HG03135 (cell line): Measurements from ENCODE around the gene NKX2-8.

Experiments
- ATAC-seq: cut with Tn5 transposase; IDR thresholded peaks from one replicate; pipeline ENCODE4 v1.9.1; 2021; ENCODE audit warnings: mild to moderate bottlenecking, moderate library complexity; ENCODE audit not compliant: unreplicated experiment

Gene NKX2-8

GRCh38 chr14:36582011-36582873, at the start of gene NKX2-8:
TSS of gene NKX2-8 (minus strand) at chr14:36582614. CDS start at chr14:36582389, 225 bp downstream.
- ATAC-seq, result no peak

GRCh38 chr14:36627981-36628380, 45.6 kb upstream of the NKX2-8 start:
- ATAC-seq, result no peak

- ATAC-seq, result no peak
Observed at GRCh38 chr14:36626151-36626550, 43.7 kb upstream of the NKX2-8 start.

- ATAC-seq, result no peak
Observed at GRCh38 chr14:36625436-36625835, 43.0 kb upstream of the NKX2-8 start.

GRCh38 chr14:36625014-36625413, 42.6 kb upstream of the NKX2-8 start:
- ATAC-seq, result no peak

GRCh38 chr14:36619853-36620252, 37.4 kb upstream of the NKX2-8 start:
- no peak for ATAC-seq

GRCh38 chr14:36619131-36619530, 36.7 kb upstream of the NKX2-8 start:
- ATAC-seq, result no peak

- ATAC-seq, result no peak
Observed at GRCh38 chr14:36618641-36619040, 36.2 kb upstream of the NKX2-8 start.

- ATAC-seq, result no peak
Observed at GRCh38 chr14:36617824-36618223, 35.4 kb upstream of the NKX2-8 start.

GRCh38 chr14:36605506-36605857, 23.1 kb upstream of the NKX2-8 start:
- no peak for ATAC-seq

- ATAC-seq, result no peak
Observed at GRCh38 chr14:36604757-36605505, 22.5 kb upstream of the NKX2-8 start.

GRCh38 chr14:36600431-36600830, 18.0 kb upstream of the NKX2-8 start:
- no peak for ATAC-seq

GRCh38 chr14:36591482-36591881, 9.1 kb upstream of the NKX2-8 start:
- ATAC-seq, result no peak

GRCh38 chr14:36588788-36589187, 6.4 kb upstream of the NKX2-8 start:
- no peak for ATAC-seq

- ATAC-seq, result no peak
Observed at GRCh38 chr14:36588119-36588518, 5.7 kb upstream of the NKX2-8 start.

GRCh38 chr14:36585100-36585499, 2.7 kb upstream of the NKX2-8 start:
- ATAC-seq, result no peak

- no peak for ATAC-seq
Observed at GRCh38 chr14:36583893-36584811, 1.7 kb upstream of the NKX2-8 start.

- ATAC-seq, result no peak
Observed at GRCh38 chr14:36583242-36583892, 953 bp upstream of the NKX2-8 start.

- ATAC-seq, result no peak
Observed at GRCh38 chr14:36582874-36583241, 444 bp upstream of the NKX2-8 start.
